Endothelial cell of umbilical vein (primary cell): ENCODE results near the gene RANBP1. TPM values are rescaled to one million over a fixed set of nuclear protein-coding genes. Genes with fewer than 3 reads are reported as not detected.

Experiments
- BruUV-seq: library from RNA; stranded (reverse); fragments of 400-500 nt; replicated peaks from 2 replicates; lab custom pipeline; 2021; lab: Mats Ljungman, UMichigan
- CTCF ChIA-PET: fragments of 300-600, 350-600 bp; sonication (Branson Sonifier 250); formaldehyde crosslinking; loops from one replicate; lab custom pipeline; 2021; ENCODE audit warnings: antibody characterized with exemption, inconsistent platforms; lab: Charles Lee
- POLR2A ChIA-PET: fragments of 300-600, 350-600 bp; sonication (Branson Sonifier 250); formaldehyde crosslinking; loops from one replicate; lab custom pipeline; 2021; ENCODE audit warnings: antibody characterized with exemption, inconsistent platforms; lab: Charles Lee
- DNase-seq: peaks from one replicate; pipeline ENCODE4 v3.0.0-alpha.2; 2011; ENCODE audit warnings: low read depth, low spot score
- FAIRE-seq: peaks from 2 replicates; lab custom pipeline; 2011; peaks lifted over from hg19 to GRCh38; lab: Jason Lieb, UNC
- H2AFZ ChIP-seq: 2 replicates; pipeline ENCODE4 v1.6.0; 2012; ENCODE audit warnings: low read depth, low read length, control low read depth, inconsistent platforms
- H3K27ac ChIP-seq: 2 replicates; pipeline ENCODE4 v1.5.1; 2011; ENCODE audit warnings: low read depth, mild to moderate bottlenecking, control low read depth, low read length, moderate library complexity; ENCODE audit not compliant: insufficient read depth
- H3K27me3 ChIP-seq, 2 experiments: 2 replicates each; pipeline versions ENCODE4 v1.6.0 to v1.6.1; 2011; ENCODE audit warnings: low read length in 2 of 2, mixed read lengths in 1 of 2; ENCODE audit not compliant: control insufficient read depth in 2 of 2, insufficient read depth in 2 of 2
- H3K36me3 ChIP-seq, 2 experiments: 2 replicates in 1 of 2; 3 replicates in 1 of 2; pipeline ENCODE4 v1.5.1; 2011; ENCODE audit warnings: low read length in 2 of 2, mild to moderate bottlenecking in 1 of 2, moderate library complexity in 1 of 2; ENCODE audit not compliant: control insufficient read depth in 2 of 2, insufficient read depth in 2 of 2; ENCODE audit errors: extremely low read depth in 1 of 2
- H3K4me1 ChIP-seq: 3 replicates; pipeline ENCODE4 v1.5.1; 2011; ENCODE audit warnings: mild to moderate bottlenecking, low read length; ENCODE audit not compliant: control insufficient read depth, insufficient read depth; ENCODE audit errors: extremely low read depth
- H3K4me2 ChIP-seq: 2 replicates; pipeline ENCODE4 v1.6.1; 2011; ENCODE audit warnings: low read length, control low read depth, mixed read lengths; ENCODE audit not compliant: insufficient read depth
- H3K4me3 ChIP-seq, 3 experiments: fragments of 200-600 bp in 1 of 3; sonication (generic), shearing (Covaris generic) in 1 of 3; replicated peaks in 1 of 3; 2 replicates each; pipeline ENCODE4 v1.5.1; 2011 to 2016; ENCODE audit warnings: control low read depth in 3 of 3, low read length in 3 of 3, mild to moderate bottlenecking in 2 of 3, inconsistent platforms in 1 of 3, low read depth in 1 of 3, moderate library complexity in 1 of 3; ENCODE audit not compliant: insufficient read depth in 1 of 3
- H3K79me2 ChIP-seq: 2 replicates; pipeline ENCODE4 v1.6.0; 2012; ENCODE audit warnings: low read length, inconsistent platforms; ENCODE audit not compliant: control insufficient read depth, insufficient read depth
- H3K9ac ChIP-seq: replicated peaks from 2 replicates; pipeline ENCODE3; 2011; ENCODE audit warnings: low read length, control low read depth; ENCODE audit not compliant: insufficient read depth; ENCODE audit errors: extremely low read depth
- H3K9me1 ChIP-seq: replicated peaks from 3 replicates; pipeline ENCODE4 v1.6.0; 2011; ENCODE audit warnings: mild to moderate bottlenecking, low read length; ENCODE audit not compliant: control insufficient read depth, insufficient read depth; ENCODE audit errors: extremely low read depth
- H3K9me3 ChIP-seq: replicated peaks from 2 replicates; pipeline ENCODE4 v1.5.1; 2012; ENCODE audit warnings: low read length, inconsistent platforms; ENCODE audit not compliant: control insufficient read depth, insufficient read depth
- H4K20me1 ChIP-seq: replicated peaks from 2 replicates; pipeline ENCODE3; 2011; ENCODE audit warnings: mild to moderate bottlenecking, low read length; ENCODE audit not compliant: control insufficient read depth, insufficient read depth; ENCODE audit errors: extremely low read depth
- EZH2 ChIP-seq: IDR thresholded peaks from 2 replicates; pipeline ENCODE4 v1.6.1; 2012; ENCODE audit warnings: borderline replicate concordance, low read depth, mild to moderate bottlenecking, moderate library complexity, low read length, inconsistent platforms; ENCODE audit not compliant: severe bottlenecking
- FOS ChIP-seq: IDR thresholded peaks from 2 replicates; pipeline ENCODE4 v1.6.1; 2011; ENCODE audit warnings: mild to moderate bottlenecking, low read length, moderate library complexity, borderline replicate concordance; ENCODE audit not compliant: insufficient read depth
- GATA2 ChIP-seq: IDR thresholded peaks from 2 replicates; pipeline ENCODE4 v1.7.0; 2011; ENCODE audit warnings: low read depth, mild to moderate bottlenecking, moderate library complexity, mixed read lengths, low read length; ENCODE audit not compliant: insufficient read length, insufficient read depth
- JUN ChIP-seq: IDR thresholded peaks from 2 replicates; pipeline ENCODE4 v1.6.1; 2011; ENCODE audit warnings: borderline replicate concordance, low read depth; ENCODE audit not compliant: insufficient read length, insufficient read depth
- MYC ChIP-seq: IDR thresholded peaks from one replicate; pipeline ENCODE4 v1.6.1; 2011; ENCODE audit warnings: mild to moderate bottlenecking, low read depth, low read length
- POLR2A ChIP-seq: IDR thresholded peaks from 2 replicates; pipeline ENCODE4 v1.6.1; 2012; ENCODE audit warnings: low read depth, mild to moderate bottlenecking, control low read depth, low read length
- POLR2AphosphoS5 ChIP-seq: IDR thresholded peaks from 2 replicates; pipeline ENCODE4 v1.6.1; 2012; ENCODE audit warnings: low read depth, mild to moderate bottlenecking, control low read depth, low read length, moderate library complexity; ENCODE audit not compliant: insufficient read depth
- dilution Hi-C: fragments of 300-500 bp; cut with MboI; formaldehyde crosslinking; loops from one replicate; pipeline ENCODE4 v1.15.0; 2019; ENCODE audit warnings: low sequenced_read_pairs; ENCODE audit not compliant: extremely low pct_ligation_motif_present
- intact Hi-C: fragments of 100-400 bp; cut with micrococcal nuclease; formaldehyde crosslinking; loops from one replicate; pipeline ENCODE4 v1.10.0; 2022
- polyA plus RNA-seq, 4 experiments: library from polyadenylated mRNA; depleted of rRNA in 3 of 4; stranded (reverse) in 3 of 4; unstranded in 1 of 4; fragments of >200 nt; gene quantifications; 2 replicates each; pipeline versions ENCODE4 v1.2.1 to v1.2.3, GENCODE V29; 2011 to 2012; ENCODE audit warnings: missing spikeins in 1 of 4
- total RNA-seq: library from RNA; stranded (reverse); gene quantifications from 2 replicates; pipeline ENCODE4 v1.2.3, GENCODE V29; 2021
- TF ChIP-seq, protein P1 (sequence below): IDR thresholded peaks from 2 replicates; pipeline ENCODE4 v1.6.1; 2011; ENCODE audit not compliant: insufficient read depth, insufficient read length
- TF ChIP-seq, protein P2 (sequence below), 2 donors: IDR thresholded peaks; 1 replicate in 1 of 2; 2 replicates in 1 of 2; pipeline ENCODE4 v1.5.1; 2011; ENCODE audit warnings: low read length in 2 of 2, mild to moderate bottlenecking in 2 of 2, moderate library complexity in 2 of 2, control low read depth in 1 of 2, inconsistent platforms in 1 of 2, low read depth in 1 of 2; ENCODE audit not compliant: insufficient read depth in 1 of 2; ENCODE audit errors: extremely low read depth in 1 of 2

The RANBP1 gene
- total and polyA plus RNA-seq, 2 donors (not counting 3 experiments of a cell fraction or from before 2014, with no cell fraction given), result 228 to 247 TPM

DNA sequence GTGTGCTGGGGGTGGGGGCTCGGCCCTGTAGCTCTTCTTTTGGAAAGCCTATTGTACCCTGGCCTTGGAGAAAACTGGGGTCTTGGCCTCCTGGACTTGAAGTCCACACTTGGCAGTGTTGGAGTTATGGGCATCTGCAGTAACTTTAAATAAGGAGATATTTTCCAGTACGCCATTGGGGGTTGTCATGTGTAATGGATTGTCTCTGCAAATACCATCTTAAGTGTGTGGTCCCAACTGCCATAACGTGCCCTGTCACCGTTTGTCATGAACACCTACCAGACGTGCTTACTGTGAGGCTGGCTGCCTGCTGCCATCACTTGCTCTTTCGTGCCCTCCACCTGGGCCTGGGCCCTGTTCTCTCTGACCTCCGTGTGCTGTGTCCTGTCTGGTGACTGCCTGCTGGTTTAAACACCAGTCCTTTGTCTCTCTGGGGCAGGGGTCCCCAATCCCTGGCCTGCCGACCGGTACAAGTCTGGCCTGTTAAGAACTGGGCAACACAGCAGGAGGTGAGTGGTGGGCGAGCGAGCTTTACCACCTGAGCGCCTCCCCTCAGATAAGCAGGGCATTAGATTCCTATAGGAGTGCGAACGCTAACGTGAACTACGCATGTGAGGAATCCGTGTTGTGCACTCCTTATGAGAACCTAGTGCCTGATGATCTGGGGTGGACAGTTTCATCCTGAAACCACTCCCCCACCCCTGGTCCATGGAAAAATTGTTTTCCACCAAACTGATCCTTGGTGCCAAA is 12.1 kb downstream of the RANBP1 start:
- Histone ChIP-seq H3K4me3 (no peak overlapping the region), H3K9ac (no peak overlapping the region), H3K27me3 (no peaks in the 10 kb centered on the region), H3K79me2 (peaks cover 22% of the 10 kb centered on the region), H3K36me3 (peaks cover 5 to 27% of the 10 kb centered on the region in 2 experiments), H4K20me1 (no peaks in the 10 kb centered on the region), H3K27ac (no peak overlapping the region), H2AFZ (no peak overlapping the region), H3K9me3 (no peaks in the 10 kb centered on the region), H3K4me1 (peaks cover 6% of the 10 kb centered on the region), H3K9me1 (no peaks in the 10 kb centered on the region), H3K4me2 (no peak overlapping the region)
- TF ChIP-seq FOS (no peak), JUN (no peak), MYC (no peak), EZH2 (no peak), GATA2 (no peak), POLR2AphosphoS5 (no peak), POLR2A (no peak)
- TF ChIP-seq, protein P1, sequence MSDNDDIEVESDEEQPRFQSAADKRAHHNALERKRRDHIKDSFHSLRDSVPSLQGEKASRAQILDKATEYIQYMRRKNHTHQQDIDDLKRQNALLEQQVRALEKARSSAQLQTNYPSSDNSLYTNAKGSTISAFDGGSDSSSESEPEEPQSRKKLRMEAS, result no peak
- TF ChIP-seq, protein P2, sequence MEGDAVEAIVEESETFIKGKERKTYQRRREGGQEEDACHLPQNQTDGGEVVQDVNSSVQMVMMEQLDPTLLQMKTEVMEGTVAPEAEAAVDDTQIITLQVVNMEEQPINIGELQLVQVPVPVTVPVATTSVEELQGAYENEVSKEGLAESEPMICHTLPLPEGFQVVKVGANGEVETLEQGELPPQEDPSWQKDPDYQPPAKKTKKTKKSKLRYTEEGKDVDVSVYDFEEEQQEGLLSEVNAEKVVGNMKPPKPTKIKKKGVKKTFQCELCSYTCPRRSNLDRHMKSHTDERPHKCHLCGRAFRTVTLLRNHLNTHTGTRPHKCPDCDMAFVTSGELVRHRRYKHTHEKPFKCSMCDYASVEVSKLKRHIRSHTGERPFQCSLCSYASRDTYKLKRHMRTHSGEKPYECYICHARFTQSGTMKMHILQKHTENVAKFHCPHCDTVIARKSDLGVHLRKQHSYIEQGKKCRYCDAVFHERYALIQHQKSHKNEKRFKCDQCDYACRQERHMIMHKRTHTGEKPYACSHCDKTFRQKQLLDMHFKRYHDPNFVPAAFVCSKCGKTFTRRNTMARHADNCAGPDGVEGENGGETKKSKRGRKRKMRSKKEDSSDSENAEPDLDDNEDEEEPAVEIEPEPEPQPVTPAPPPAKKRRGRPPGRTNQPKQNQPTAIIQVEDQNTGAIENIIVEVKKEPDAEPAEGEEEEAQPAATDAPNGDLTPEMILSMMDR (IDR thresholded peaks at IDR 0.05; ENCODE audit: extremely low read depth in 1 of 2, insufficient read depth in 1 of 2, low read depth in 1 of 2, low read length in 2 of 2), result no peak
- POLR2A ChIA-PET, result interaction anchor here (0.6 kb wide), 1 partner anchor 168 kb away, joined by 4 read pairs; no protein-coding TSS in a partner anchor
- intact Hi-C loops (no loop called here), dilution Hi-C loops (no loop called here)
- CTCF ChIA-PET, result interaction anchor here (1.7 kb wide), 1 partner anchor 115 kb away, joined by 7 read pairs; no protein-coding TSS in a partner anchor
- DNase-seq (no peak), FAIRE-seq (no peak)
- BruUV-seq, result no TSS peak
